H9 (cell line): ENCODE measurements around the gene TMEM154. TPM values are rescaled to one million over a fixed set of nuclear protein-coding genes. Genes with fewer than 3 reads are reported as not detected.

Experiments
- DNase-seq: peaks from one replicate; pipeline ENCODE4 v3.0.0-alpha.2; 2017
- H2AFZ ChIP-seq: one replicate; pipeline ENCODE4 v1.6.1; 2013; ENCODE audit warnings: mild to moderate bottlenecking, low read length, control low read depth, moderate library complexity
- H2AK5ac ChIP-seq: 2 replicates; pipeline ENCODE4 v1.6.1; 2013; ENCODE audit warnings: low read length, control low read depth, mixed read lengths; ENCODE audit not compliant: insufficient read length
- H2BK120ac ChIP-seq: one replicate; pipeline ENCODE4 v1.6.1; 2013; ENCODE audit warnings: low read depth, mild to moderate bottlenecking, low read length, control low read depth, inconsistent platforms; ENCODE audit not compliant: poor library complexity, severe bottlenecking
- H2BK12ac ChIP-seq: 2 replicates; pipeline ENCODE4 v1.6.1; 2013; ENCODE audit warnings: low read length, control low read depth, mixed read lengths, low read depth; ENCODE audit not compliant: insufficient read length
- H2BK15ac ChIP-seq: 2 replicates; pipeline ENCODE4 v1.6.1; 2013; ENCODE audit warnings: low read depth, low read length, control low read depth
- H2BK20ac ChIP-seq: one replicate; pipeline ENCODE4 v1.6.1; 2013; ENCODE audit warnings: low read depth, mild to moderate bottlenecking, low read length, control low read depth, inconsistent platforms; ENCODE audit not compliant: poor library complexity, severe bottlenecking
- H2BK5ac ChIP-seq: 2 replicates; pipeline ENCODE4 v1.6.1; 2013; ENCODE audit warnings: low read length, control low read depth, mixed read lengths; ENCODE audit not compliant: insufficient read length
- H3K14ac ChIP-seq: 2 replicates; pipeline ENCODE4 v1.6.1; 2013; ENCODE audit warnings: low read length, control low read depth; ENCODE audit not compliant: insufficient read depth
- H3K18ac ChIP-seq: 2 replicates; pipeline ENCODE4 v1.6.1; 2013; ENCODE audit warnings: low read depth, mild to moderate bottlenecking, mixed read lengths, low read length, control low read depth; ENCODE audit not compliant: insufficient read length
- H3K23ac ChIP-seq: 2 replicates; pipeline ENCODE4 v1.6.1; 2013; ENCODE audit warnings: low read length, control low read depth, mixed read lengths, low read depth; ENCODE audit not compliant: insufficient read length
- H3K23me2 ChIP-seq: 2 replicates; pipeline ENCODE4 v1.6.1; 2013; ENCODE audit warnings: low read depth, mild to moderate bottlenecking, mixed read lengths, low read length, control low read depth; ENCODE audit not compliant: insufficient read length, poor library complexity, severe bottlenecking
- H3K27ac ChIP-seq: 2 replicates; pipeline ENCODE4 v1.5.1; 2013; ENCODE audit warnings: low read length, control low read depth, mixed read lengths, low read depth; ENCODE audit not compliant: insufficient read length
- H3K27me3 ChIP-seq: 2 replicates; pipeline ENCODE4 v1.6.1; 2013; ENCODE audit warnings: low read length, control low read depth, inconsistent platforms; ENCODE audit not compliant: insufficient read depth
- H3K4ac ChIP-seq: 2 replicates; pipeline ENCODE4 v1.6.1; 2013; ENCODE audit warnings: low read depth, mild to moderate bottlenecking, control low read depth, inconsistent platforms, low read length, moderate library complexity
- H3K4me1 ChIP-seq: 2 replicates; pipeline ENCODE4 v1.6.1; 2013; ENCODE audit warnings: low read length, control low read depth, inconsistent platforms; ENCODE audit not compliant: insufficient read depth
- H3K4me2 ChIP-seq: 2 replicates; pipeline ENCODE4 v1.6.1; 2013; ENCODE audit warnings: low read length, control low read depth, mixed read lengths; ENCODE audit not compliant: insufficient read length, insufficient read depth
- H3K56ac ChIP-seq: 2 replicates; pipeline ENCODE4 v1.6.1; 2013; ENCODE audit warnings: low read depth, mild to moderate bottlenecking, mixed read lengths, low read length, control low read depth; ENCODE audit not compliant: insufficient read length
- H3K79me1 ChIP-seq: 2 replicates; pipeline ENCODE4 v1.6.1; 2013; ENCODE audit warnings: low read depth, mild to moderate bottlenecking, moderate library complexity, low read length, control low read depth, inconsistent platforms; ENCODE audit not compliant: insufficient read depth, poor library complexity, severe bottlenecking
- H3K79me2 ChIP-seq: 2 replicates; pipeline ENCODE4 v1.6.1; 2013; ENCODE audit warnings: low read length, control low read depth, inconsistent platforms; ENCODE audit not compliant: insufficient read depth
- H3K9ac ChIP-seq: 2 replicates; pipeline ENCODE4 v1.6.1; 2013; ENCODE audit warnings: low read length, control low read depth, mixed read lengths; ENCODE audit not compliant: insufficient read length; ENCODE audit errors: extremely low read depth
- H3K9me3 ChIP-seq: one replicate; pipeline ENCODE4 v1.6.1; 2013; ENCODE audit warnings: low read depth, low read length, inconsistent platforms; ENCODE audit not compliant: control insufficient read depth
- H3T11ph ChIP-seq: one replicate; pipeline ENCODE4 v1.6.1; 2013; ENCODE audit warnings: mild to moderate bottlenecking, low read length, control low read depth, inconsistent platforms
- H4K20me1 ChIP-seq: one replicate; pipeline ENCODE4 v1.6.1; 2013; ENCODE audit not compliant: control insufficient read depth, insufficient read length, insufficient read depth
- H4K5ac ChIP-seq: 2 replicates; pipeline ENCODE4 v1.6.1; 2013; ENCODE audit warnings: low read depth, mild to moderate bottlenecking, mixed read lengths, low read length, control low read depth; ENCODE audit not compliant: insufficient read length
- H4K8ac ChIP-seq: replicated peaks from 2 replicates; pipeline ENCODE4 v1.6.1; 2013; ENCODE audit warnings: low read length, control low read depth, mixed read lengths, low read depth; ENCODE audit not compliant: insufficient read length
- H4K91ac ChIP-seq: 2 replicates; pipeline ENCODE4 v1.6.1; 2013; ENCODE audit warnings: low read depth, mild to moderate bottlenecking, moderate library complexity, mixed read lengths, low read length, control low read depth; ENCODE audit not compliant: insufficient read length
- H3K27ac Mint-ChIP-seq, 3 experiments: 2 replicates in 2 of 3; 3 replicates in 1 of 3; pipeline ENCODE4 v1.8.0; 2020 to 2021; ENCODE audit warnings: mixed read lengths in 3 of 3, mild to moderate bottlenecking in 1 of 3, moderate library complexity in 1 of 3
- H3K27me3 Mint-ChIP-seq: 2 replicates; pipeline ENCODE4 v1.8.0; 2021; ENCODE audit warnings: low read depth, mild to moderate bottlenecking, moderate library complexity, mixed read lengths
- H3K36me3 Mint-ChIP-seq, 3 experiments: 2 replicates in 2 of 3; 3 replicates in 1 of 3; pipeline ENCODE4 v1.8.0; 2020 to 2021; ENCODE audit warnings: low read depth in 3 of 3, mixed read lengths in 3 of 3; ENCODE audit not compliant: insufficient read depth in 1 of 3
- H3K4me1 Mint-ChIP-seq, 2 experiments: 2 replicates each; pipeline ENCODE4 v1.8.0; 2020; ENCODE audit warnings: mixed read lengths in 2 of 2
- H3K4me3 Mint-ChIP-seq, 2 experiments: 2 replicates in 1 of 2; 3 replicates in 1 of 2; pipeline ENCODE4 v1.8.0; 2020 to 2021; ENCODE audit warnings: mild to moderate bottlenecking in 2 of 2, mixed read lengths in 2 of 2, moderate library complexity in 1 of 2
- H3K9me3 Mint-ChIP-seq, 2 experiments: 2 replicates in 1 of 2; 3 replicates in 1 of 2; pipeline ENCODE4 v1.8.0; 2020; ENCODE audit warnings: mild to moderate bottlenecking in 2 of 2, mixed read lengths in 2 of 2, moderate library complexity in 1 of 2
- CTCF ChIP-seq: fragments of 200-600 bp; sonication (generic); conservative IDR thresholded peaks from 3 replicates; pipeline ENCODE4 v1.8.0; 2021; ENCODE audit warnings: antibody characterized with exemption, mild to moderate bottlenecking
- WGBS: extraction: QIAGEN DNeasy Blood & Tissue Kit; methylation state at CpG from one replicate; pipeline ENCODE4 v1.1.7; 2013; ENCODE audit warnings: missing lambda C conversion rate, low lambda C conversion rate, mixed read lengths; ENCODE audit not compliant: insufficient read length; ENCODE audit errors: extremely low coverage; 5-methylcytosine and 5-hydroxymethylcytosine counted together
- total RNA-seq: library from RNA; stranded (reverse); gene quantifications from 2 replicates; pipeline ENCODE4 v1.2.1, GENCODE V29; 2021

TMEM154 gene
- total RNA-seq, 1 experiment from 2014 or later: 1.7 TPM

- H2BK5ac ChIP-seq: no peak overlapping the region
- H3K4me2 ChIP-seq: no peak overlapping the region
- H3K9me3 Mint-ChIP-seq: peaks cover 3 to 6% of the 10 kb centered on the region in 2 experiments; a peak in 2 of 5 replicates
Measured at GRCh38 chr4:152586668-152587067, 93.1 kb downstream of the TMEM154 start.

More at GRCh38 chr4:152586668-152587067, 93.1 kb downstream of the TMEM154 start:
- Histone ChIP-seq H3T11ph (no peak overlapping the region), H3K27ac (no peak overlapping the region), H2BK12ac (no peak overlapping the region), H3K56ac (no peak overlapping the region), H3K27me3 (no peaks in the 10 kb centered on the region), H3K23me2 (peaks cover 5% of the 10 kb centered on the region), H3K4me1 (no peaks in the 10 kb centered on the region), H4K5ac (no peak overlapping the region), H3K9ac (no peak overlapping the region), H2AFZ (no peak overlapping the region), H3K79me2 (no peaks in the 10 kb centered on the region), H4K91ac (no peak overlapping the region), H3K79me1 (no peaks in the 10 kb centered on the region), H2BK120ac (no peak overlapping the region), H3K14ac (no peak overlapping the region), H4K8ac (no peak overlapping the region), H3K18ac (no peak overlapping the region), H2BK15ac (no peak overlapping the region), H3K4ac (no peak overlapping the region), H2BK20ac (no peak overlapping the region), H3K9me3 (no peaks in the 10 kb centered on the region), H3K23ac (no peak overlapping the region), H2AK5ac (no peak overlapping the region), H4K20me1 (no peaks in the 10 kb centered on the region)
- no peak for TF ChIP-seq CTCF
- Mint-ChIP-seq H3K27ac (no peak overlapping the region), H3K4me3 (no peak overlapping the region), H3K27me3 (peaks cover 5% of the 10 kb centered on the region), H3K4me1 (peaks cover 8 to 11% of the 10 kb centered on the region in 2 experiments), H3K36me3 (peaks cover 0 to 3% (median 0%) of the 10 kb centered on the region in 3 experiments; a peak in 1 of 7 replicates)
- no CpG with 5 or more reads among the region's 2 CpGs for WGBS
- no peak for DNase-seq
